Kasumi-1 (cell line): ENCODE data around the gene ZSCAN30.

ENCODE experiments used
- DNase-seq, 2 experiments: peaks; one replicate each; lab custom pipeline; 2025; lab: John Stamatoyannopoulos, UW

Gene ZSCAN30

GRCh38 chr18:35290094-35290735 lies at the start of gene ZSCAN30:
ZSCAN30 (minus strand) TSS chr18:35290229; CDS start chr18:35264352, 25,877 bp downstream.
- DNase-seq: peak; percentile 92 to 95

GRCh38 chr18:35337286-35337685 lies 47.3 kb upstream of the ZSCAN30 start:
- DNase-seq: no peak

DNA sequence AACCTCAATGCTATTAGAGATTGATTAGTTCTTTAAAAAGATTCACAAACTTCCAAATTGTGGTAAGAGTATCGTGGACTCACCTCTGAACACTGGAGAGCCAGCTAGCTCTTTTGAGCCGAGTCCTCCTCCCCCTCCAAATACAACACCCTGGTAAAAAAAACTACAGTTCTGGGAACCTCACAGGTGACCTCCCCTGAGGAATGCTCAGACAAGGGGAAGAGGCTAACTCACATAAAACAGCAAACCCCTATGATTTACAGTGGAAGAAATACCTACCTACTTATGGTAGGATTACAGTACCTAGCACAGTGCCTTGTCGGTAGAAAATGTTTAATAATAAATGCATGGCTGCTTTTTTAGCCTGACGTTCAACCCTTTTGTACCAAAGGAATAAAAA lies 45.8 kb upstream of the ZSCAN30 start:
- no peak for DNase-seq

DNA sequence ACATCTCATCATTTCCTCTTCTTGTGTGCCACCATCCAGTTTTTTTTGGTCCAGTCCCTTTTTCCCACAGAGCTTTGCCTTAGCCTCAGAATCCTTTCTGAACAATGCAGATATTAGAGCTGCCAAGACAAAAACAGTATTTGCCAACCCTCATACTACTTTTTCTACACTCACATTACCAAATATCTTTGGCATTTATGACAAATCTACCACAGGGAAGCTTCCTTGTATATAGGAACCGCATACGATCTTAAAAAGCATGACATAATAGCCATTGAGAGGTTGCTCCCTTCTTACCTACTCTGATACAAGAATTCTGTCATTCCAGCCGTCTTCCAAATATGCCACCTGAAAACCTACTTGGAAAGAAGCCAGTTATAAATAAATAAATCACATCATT lies 44.8 kb upstream of the ZSCAN30 start:
- no peak for DNase-seq

GRCh38 chr18:35334212-35334611 lies 44.2 kb upstream of the ZSCAN30 start:
- no peak for DNase-seq

- no peak for DNase-seq
Observed at GRCh38 chr18:35331367-35332087, 41.5 kb upstream of the ZSCAN30 start.

DNA sequence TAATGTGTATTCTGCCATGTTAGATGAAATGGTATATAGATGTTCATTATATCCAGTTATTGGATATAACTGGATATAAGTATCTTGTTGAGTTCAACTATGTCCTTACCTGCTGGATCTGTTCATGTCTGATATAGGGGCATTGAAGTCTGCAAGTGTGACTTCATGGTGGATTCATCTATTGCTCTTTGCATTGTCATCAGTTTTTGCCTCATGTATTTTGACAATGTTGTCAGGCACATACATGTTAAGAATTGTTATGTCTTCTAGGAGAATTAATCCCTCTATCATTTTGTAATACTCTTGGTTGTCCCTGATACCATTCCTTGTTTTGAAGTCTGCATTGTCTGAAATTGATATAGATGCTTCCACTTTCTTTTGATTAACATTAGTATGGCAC lies 38.8 kb upstream of the ZSCAN30 start:
- DNase-seq: no peak

- DNase-seq: no peak
Observed at GRCh38 chr18:35326695-35327387, 36.8 kb upstream of the ZSCAN30 start.

DNA sequence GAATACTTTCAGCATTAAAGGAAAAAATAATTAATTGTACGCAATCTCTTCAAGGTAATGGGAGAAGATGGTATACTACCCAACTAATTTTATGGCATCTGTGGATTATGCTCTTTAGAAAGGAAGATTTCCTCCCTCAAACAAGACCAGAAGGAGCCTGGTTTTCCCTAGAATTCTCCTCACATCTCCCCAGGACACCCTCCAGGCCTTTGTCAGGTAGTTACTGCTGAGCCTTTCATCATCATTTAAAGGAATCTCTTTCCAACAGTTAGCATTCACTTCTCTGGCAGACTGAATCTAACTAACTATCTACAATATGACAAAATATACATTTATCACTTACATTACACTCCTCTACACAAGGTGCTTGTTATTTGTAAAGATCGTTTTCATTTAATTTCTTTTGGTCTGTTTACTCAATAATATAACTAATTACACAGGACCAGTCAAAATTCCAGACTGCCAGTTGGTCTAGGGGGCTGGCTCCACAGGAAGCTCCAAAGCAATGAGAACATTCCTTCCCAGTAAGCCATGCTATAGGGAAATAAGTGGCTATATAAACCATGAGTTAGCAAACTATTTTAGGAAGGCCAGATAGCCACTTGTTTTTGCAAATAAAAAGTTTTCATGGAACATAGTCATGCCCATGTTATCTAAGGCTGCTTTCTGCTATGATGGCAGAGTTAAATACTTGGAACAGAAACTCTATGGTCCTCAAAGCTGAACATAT lies 35.1 kb upstream of the ZSCAN30 start:
- no peak for DNase-seq

- DNase-seq: no peak
Observed at GRCh38 chr18:35322486-35323458, 32.7 kb upstream of the ZSCAN30 start.

DNA sequence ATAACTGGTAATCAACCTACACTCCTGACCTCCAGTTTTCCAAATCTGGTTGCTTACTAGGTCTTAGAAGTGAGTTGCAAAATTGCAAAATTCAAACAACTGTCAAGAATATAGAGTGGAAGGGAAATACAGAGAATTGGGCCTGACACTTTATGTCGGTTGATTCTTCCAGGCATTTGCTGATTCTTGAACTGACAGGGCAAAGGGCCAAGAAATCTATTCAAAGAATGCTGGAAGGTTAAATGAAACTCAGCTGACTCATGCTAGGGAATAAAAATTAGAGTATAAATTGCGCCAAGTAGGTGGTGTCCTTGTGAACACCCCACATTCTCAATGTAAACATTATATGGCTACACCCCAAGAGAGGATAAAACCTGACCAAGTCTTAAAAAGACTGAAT lies 21.5 kb upstream of the ZSCAN30 start:
- no peak for DNase-seq

GRCh38 chr18:35306588-35307250 lies 16.7 kb upstream of the ZSCAN30 start:
- no peak for DNase-seq

DNA sequence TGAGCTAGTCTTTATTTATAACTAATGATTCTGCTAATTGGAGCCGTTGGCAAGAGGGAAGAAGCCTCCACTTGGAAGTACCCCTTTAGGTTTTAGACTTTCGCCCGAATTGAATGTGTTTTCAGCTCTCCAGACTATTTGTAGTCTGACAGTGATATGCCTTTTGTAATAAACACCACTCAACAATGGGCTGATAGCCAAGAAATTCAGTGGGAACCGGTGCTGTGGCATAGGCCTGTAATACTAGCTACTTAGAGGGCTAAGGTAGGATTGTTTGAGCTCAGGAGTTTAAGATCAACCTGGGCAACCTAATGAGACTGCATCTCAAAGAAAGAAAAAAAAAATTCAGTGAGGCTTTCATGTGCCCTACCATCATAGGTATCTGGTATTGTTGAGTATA lies 13.6 kb upstream of the ZSCAN30 start:
- no peak for DNase-seq

DNA sequence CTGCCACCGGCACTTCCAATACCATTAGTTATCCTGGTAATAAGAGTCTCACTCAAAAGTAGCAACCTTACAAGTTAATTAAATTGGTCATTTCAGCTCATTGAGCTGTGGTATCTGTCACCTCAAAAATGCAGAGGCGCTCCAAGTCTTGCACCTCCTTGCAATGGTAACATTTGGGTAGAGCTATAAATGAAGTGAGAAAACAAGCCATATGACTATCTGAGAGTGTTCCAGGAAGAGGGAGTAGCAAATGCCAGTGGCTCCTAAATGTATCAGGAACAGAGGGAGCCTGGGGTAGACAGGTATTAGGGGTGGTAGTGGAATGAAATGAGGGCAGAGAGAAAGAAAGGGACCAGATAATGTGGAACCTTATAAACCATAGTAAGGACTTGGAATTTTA lies 6.0 kb upstream of the ZSCAN30 start:
- no peak for DNase-seq

DNA sequence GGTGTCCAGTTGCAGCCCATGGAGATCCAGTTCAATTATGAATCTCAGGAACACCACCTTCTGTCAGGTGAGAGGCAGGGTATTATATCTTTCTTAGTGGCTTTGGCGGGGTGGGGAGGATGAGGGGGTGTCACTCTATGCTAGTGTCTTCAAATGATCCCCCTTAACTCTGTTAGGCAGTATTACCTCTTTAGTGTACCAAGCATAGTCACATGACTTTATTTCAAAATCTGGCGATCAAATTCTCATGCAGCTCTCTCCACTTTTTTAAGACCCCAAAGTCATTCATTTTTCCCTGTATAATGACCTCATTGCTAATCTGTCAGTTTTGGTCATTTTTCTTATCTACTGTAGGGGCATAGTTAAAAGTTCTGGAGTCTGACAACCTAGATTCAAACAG lies 1.1 kb upstream of the ZSCAN30 start:
- no peak for DNase-seq

DNA sequence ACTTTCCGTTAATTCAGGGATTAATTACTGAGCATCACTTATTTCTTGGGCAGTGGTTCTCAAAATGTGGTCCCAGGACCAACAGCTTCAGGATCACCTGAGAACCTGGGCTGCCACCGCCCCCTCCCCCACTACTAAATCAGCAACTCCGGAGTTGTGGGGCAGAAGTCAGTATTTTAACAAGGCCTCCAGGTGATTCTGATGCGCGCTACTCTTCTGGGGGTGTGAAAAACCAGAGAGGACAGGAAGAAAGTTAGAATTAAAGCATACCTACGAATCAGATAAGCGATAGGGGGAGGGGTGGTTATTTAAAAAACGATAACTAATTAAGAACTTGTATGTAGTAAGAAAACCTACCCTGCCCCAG lies 319 bp downstream of the ZSCAN30 start:
- no peak for DNase-seq

DNA sequence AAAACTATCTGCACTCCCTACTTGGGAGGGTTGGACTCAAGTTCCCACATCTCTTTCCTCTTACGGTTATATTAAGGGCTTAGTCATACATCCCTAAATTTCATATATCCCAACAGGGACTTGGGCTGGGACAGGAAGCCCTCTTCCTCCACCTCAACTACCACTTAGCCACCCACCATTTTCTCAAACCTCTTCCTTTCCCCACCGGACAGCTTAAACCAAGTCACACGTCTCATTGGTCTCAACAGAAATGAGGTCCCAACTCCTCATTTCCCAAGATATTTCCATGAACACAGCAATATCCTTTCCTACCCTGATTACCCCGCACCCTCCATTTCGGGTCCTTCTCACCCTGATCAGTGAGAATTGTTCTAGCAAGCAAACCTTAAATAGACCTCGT lies 736 bp downstream of the ZSCAN30 start:
- peak in 1 of 2 experiments; percentile 18 for DNase-seq

- no peak for DNase-seq
Observed at GRCh38 chr18:35284841-35285240, 5.2 kb downstream of the ZSCAN30 start.

GRCh38 chr18:35283923-35284794 lies 5.9 kb downstream of the ZSCAN30 start:
- DNase-seq: no peak

DNA sequence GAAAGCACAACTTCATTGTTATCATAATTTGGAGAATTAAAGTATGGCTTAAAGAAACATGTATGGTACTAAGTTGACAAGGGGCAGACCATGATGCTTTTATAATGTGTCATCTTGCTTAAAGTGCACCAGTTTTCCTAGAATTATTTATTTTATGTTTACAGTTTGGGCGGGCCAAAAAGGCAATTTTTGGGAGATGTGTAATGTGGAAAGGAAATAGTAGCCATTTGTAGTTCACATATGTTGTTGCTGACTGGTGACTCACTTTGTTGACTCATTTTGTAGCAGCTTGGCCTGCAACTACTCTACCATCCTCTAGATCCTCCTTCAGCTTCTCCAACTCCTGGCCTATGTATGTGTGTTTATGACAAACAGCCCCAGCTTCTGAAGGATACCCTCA lies 7.7 kb downstream of the ZSCAN30 start:
- no peak for DNase-seq
